Esophagus muscularis mucosa (tissue), 4 donors: ENCODE results near the gene MOSMO.

Experiments
- EP300 ChIP-seq: sonication (generic); formaldehyde crosslinking; IDR thresholded peaks from one replicate; pipeline ENCODE4 v1.6.1; 2017; ENCODE audit warnings: antibody characterized with exemption
- POLR2A ChIP-seq: fragments of 450-650 bp; IDR thresholded peaks from one replicate; pipeline ENCODE4 v1.6.1; 2017; ENCODE audit warnings: antibody characterized with exemption, moderate library complexity, mild to moderate bottlenecking, low read depth
- POLR2AphosphoS5 ChIP-seq, 2 donors: sonication (generic); formaldehyde crosslinking; IDR thresholded peaks; one replicate each; pipeline ENCODE4 v1.6.1; 2017; ENCODE audit warnings: antibody characterized with exemption in 2 of 2
- TF ChIP-seq, protein P1 (sequence below), 3 experiments: fragments of 200-600 bp in 2 of 3; fragments of 450-650 bp in 1 of 3; sonication (generic) in 2 of 3; IDR thresholded peaks; one replicate each; pipeline ENCODE4 v1.5.1; 2017 to 2019; ENCODE audit warnings: antibody characterized with exemption in 3 of 3, mild to moderate bottlenecking in 2 of 3, moderate library complexity in 1 of 3

DNA sequence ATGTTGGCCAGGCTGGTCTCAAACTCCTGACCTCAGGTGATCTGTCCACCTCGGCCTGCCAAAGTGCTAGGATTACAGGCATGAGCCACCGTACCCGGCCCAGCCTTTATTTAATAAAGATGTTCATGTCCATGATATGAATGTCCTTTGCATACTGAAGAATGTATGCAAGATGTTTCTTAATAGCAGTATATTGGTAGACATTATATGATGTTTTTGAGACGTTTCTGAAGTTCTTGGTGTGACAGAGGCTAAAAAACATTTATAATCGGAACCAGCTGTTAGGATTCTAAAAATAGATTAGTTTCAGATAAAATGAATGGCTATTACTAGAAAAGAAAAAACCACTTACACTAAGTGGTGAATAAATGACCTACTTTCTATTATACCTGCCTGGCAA, 18.8 kb upstream of the MOSMO start:
- TF ChIP-seq POLR2A: no peak
- TF ChIP-seq, protein P1, sequence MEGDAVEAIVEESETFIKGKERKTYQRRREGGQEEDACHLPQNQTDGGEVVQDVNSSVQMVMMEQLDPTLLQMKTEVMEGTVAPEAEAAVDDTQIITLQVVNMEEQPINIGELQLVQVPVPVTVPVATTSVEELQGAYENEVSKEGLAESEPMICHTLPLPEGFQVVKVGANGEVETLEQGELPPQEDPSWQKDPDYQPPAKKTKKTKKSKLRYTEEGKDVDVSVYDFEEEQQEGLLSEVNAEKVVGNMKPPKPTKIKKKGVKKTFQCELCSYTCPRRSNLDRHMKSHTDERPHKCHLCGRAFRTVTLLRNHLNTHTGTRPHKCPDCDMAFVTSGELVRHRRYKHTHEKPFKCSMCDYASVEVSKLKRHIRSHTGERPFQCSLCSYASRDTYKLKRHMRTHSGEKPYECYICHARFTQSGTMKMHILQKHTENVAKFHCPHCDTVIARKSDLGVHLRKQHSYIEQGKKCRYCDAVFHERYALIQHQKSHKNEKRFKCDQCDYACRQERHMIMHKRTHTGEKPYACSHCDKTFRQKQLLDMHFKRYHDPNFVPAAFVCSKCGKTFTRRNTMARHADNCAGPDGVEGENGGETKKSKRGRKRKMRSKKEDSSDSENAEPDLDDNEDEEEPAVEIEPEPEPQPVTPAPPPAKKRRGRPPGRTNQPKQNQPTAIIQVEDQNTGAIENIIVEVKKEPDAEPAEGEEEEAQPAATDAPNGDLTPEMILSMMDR (IDR thresholded peaks at IDR 0.05): no peak
- TF ChIP-seq POLR2AphosphoS5 (IDR thresholded peaks at IDR 0.05): no peak
- TF ChIP-seq EP300: no peak
